HG03558 (cell line): ENCODE results near the gene WWP2.

ENCODE experiments used
- ATAC-seq: cut with Tn5 transposase; IDR thresholded peaks from one replicate; pipeline ENCODE4 v1.9.1; 2021; ENCODE audit warnings: moderate number of reproducible peaks; ENCODE audit not compliant: unreplicated experiment; ENCODE audit errors: extremely low read depth

The WWP2 gene

DNA sequence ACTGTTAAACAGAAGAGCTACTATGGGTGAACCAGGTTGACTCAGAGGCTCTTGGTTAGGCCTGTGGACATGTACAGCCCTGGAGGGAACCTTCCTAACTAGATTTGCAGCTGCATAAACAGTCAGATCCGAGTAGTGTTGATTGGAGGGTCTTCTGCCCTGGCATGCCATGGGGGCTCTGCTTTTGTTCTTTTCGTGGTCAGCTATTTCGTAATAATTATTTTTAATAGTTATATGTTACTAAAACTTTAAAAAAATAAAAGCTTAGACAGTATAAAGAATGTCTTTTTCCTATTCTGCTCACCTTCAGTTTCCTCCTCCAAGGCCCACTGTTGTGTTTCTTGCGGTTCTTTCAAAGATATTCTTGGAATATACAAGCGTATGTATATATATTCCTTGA, 121.6 kb downstream of the WWP2 start:
- no peak for ATAC-seq

DNA sequence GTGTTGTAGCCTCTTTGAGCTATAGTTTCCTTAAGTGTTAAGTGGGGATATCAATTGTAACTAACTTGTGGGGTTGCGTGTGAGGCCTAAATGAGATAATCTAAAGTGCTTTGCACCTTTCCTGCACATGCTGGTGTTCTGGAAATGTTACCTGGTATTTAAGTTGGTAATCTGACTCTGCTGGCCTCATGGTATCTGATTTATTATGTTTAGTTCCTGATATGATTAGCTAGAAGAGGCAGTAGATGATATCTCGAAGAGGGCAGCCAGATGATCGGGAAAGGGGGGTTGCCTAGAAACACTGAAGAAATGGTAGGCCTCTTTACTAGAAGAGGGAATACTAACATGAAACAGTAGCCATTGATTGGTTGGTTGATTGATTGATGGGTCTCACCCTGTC, 123.6 kb downstream of the WWP2 start:
- no peak for ATAC-seq

DNA sequence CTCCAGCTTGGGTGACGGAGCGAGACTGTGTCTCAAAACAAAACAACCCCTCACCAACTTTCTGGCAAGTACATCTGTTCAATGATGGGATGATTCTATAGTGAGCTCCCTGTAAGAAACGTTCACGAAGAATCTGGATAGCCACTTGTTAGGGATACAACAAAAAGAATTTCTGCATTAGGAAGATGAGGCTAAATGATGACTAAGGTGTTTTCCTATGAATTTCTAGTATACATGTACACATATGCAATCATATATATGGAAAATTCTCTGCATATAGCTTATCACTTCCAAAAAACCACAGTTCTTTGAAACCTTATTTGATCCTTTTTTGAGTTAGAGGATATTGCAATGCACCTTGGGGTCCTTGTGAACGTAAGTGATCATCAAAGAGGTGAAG, 124.6 kb downstream of the WWP2 start:
- no peak for ATAC-seq

DNA sequence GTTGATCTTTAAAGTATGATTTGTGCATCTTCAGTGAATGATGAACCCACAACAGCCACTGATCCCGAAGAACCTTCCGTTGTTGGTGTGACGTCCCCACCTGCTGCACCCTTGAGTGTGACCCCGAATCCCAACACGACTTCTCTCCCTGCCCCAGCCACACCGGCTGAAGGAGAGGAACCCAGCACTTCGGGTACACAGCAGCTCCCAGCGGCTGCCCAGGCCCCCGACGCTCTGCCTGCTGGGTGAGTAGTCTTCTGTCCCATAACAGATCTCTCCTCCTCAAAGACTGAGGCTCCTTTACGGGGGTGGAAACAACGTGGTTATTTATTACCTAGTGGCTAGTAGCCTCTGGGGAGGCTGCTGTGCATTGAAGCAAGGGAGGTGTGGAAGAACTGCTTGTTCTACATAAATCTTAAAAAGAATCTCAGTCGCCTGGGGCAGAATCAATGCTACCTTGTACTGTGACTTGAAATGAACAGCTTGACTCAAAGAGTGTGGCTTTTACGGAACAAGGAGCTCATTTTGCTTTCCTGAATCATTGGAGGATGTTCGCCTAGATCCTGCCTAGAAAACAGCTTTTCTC, 126.0 kb downstream of the WWP2 start:
- no peak for ATAC-seq

DNA sequence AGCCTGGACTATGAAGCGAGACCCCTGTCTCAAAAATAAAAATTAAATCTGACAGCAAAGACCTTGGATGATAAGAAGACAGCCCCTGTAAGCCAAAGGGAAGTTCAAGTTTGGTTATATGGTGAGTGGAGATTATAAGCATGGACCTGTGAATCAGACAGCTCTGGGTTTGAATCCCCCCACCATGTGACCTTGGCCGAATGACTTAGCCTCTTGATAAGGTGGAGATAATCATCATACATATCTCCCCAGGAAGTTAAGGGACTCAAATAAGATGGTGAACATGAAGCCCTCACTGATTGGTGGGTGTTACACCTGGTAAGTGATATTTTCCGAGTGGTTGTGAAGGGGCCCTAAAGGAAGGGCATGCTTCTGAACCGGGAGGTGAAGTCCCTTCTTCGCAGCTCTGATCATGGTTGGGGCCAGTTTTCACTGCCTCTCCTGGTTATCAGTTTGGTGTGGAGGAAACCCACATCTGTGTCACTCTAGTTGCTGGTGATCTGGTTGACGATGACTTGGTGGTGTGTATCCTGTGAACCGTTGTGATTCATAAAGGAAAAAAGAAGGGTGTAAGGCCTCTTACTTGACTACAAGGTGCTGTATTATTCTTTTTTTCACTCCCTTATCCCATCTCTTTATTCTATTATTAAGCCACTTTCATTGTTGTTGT, 127.3 kb downstream of the WWP2 start:
- ATAC-seq, result no peak

DNA sequence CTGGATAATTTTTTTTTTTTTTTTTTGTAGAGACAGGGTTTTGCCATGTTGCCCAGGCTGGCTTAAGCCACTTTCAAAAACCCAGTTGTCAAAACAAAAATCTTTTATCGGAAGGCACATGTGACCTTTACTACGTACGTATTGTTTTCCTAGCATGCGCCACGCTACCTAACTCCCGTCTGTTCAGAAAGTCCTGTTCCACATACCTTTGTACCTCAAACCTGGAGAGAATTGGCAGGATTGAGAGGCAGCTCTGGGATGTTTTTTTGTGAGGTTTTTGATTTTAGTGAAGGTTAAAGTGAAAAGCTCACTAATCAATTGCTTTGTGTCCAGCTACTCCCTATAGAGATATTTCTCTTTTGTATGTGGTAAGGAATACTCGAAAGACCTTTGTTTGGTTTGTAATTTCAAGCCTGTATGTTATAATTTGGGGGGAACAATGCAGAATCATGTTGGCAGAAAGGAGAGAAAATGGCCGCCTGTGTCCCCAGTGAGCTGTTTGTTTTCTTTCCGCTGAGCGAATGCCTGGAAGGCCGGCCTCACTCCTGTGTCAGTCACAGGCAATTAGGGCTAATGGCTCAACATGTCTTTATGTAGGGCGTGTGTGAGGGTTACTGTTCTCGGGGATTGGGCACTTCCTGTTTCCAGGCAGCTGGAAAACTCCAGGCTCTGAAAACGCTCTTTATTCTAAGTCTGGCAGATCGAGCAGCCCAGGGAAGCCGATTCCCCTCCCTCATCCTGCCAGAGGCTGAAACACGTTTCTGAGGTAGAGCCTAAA, 128.2 kb downstream of the WWP2 start:
- ATAC-seq, result no peak

DNA sequence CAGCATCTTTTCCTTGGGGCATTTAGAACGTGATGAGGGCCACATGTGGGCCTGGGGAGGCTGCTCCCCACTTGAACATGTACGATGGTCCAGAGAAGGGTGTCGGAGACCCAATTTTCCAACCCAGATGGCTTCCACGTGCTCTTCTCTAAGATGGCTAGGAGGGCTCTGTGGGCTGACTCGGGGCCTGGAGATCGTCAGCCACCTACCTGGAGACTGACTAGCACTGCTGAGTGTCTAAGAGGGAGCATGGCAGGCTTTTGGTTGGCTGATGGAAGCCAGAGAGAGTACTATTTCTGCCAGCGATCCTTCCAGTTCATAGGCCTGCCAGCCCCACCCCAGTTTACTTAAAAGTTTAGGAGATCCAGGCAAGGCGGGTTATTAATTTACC, 128.8 kb downstream of the WWP2 start:
- no peak for ATAC-seq

DNA sequence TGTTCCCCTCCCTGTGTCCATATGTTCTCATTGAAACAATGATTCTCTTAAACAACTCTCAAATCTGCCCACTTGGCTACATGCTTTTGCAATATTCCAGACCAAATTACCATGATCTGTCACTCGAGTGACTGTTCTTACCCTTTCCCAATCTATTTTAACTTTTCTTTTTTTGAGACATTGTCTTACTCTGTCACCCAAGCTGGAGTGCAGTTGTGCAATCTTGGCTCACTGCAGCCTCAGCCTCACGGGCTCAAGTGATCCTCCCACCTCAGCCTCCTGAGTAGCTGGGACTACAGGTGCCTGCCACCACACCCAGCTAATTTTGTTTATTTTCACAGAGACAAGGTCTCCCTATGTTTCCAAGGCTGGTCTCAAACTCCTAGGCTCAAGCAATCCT, 130.2 kb downstream of the WWP2 start:
- ATAC-seq, result no peak

DNA sequence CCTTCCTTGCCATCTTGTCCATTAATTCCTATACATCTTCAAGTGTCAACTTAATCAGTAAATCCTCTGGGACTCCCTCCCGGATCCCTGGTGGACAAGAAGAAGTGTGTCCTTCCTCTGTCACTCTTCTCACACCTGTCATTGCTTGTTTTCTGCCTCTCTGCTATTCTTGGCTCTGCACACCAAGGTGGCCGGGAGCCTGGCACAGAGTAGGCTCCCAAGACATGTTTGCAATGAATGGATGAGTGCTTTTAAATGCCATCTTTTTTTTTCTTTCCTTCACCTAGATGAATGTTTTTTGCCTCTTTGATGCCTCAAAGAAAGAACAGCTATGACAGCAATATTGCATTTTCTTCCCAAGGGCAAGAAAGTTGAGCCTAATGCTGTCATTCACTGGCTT, 131.0 kb downstream of the WWP2 start:
- no peak for ATAC-seq

DNA sequence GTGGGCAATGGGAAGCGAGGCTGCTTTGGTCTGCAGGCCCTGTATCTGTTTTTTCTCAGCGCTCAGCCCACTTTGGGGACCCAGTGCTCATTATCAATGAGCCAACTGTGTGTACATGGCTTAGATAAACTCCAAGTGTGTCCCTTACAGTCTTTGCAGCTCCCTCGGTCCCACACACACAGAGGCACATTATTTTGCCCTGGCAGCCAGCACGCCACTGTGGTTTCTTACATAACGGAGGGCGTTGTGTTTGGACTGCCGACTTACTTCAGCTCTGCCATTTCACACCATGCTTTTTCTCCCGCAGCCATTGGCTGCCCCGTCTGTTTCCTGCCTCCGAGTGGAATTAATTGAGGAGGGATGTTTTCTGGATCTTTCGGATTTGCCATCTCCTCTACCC, 132.5 kb downstream of the WWP2 start:
- no peak for ATAC-seq

DNA sequence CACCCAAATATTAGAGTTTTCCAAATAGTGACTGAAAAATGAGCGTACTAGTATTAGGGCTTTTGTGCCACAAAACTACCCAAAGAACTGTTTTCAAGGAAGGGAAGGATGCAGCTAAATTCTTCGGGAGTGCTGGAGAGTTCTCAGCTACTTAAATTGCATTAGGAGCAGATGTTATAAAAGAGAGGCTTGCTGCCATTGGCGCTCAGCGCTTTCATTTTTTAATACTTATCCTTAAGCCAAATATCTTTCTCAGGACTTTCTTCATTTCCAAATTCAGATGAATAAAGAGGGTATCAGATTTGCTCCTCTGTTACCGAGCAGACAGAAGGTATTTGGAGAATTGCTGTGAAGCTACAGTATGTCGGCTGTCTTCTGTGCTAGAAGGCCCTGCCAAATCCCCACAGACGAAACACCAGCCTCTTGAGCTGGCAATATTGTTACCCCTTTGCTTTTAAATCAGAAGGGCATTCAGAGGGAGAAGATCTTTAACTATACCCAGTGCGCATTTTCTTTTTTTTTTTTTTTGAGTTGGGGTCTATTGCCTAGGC, 141.8 kb downstream of the WWP2 start:
- ATAC-seq, result no peak

DNA sequence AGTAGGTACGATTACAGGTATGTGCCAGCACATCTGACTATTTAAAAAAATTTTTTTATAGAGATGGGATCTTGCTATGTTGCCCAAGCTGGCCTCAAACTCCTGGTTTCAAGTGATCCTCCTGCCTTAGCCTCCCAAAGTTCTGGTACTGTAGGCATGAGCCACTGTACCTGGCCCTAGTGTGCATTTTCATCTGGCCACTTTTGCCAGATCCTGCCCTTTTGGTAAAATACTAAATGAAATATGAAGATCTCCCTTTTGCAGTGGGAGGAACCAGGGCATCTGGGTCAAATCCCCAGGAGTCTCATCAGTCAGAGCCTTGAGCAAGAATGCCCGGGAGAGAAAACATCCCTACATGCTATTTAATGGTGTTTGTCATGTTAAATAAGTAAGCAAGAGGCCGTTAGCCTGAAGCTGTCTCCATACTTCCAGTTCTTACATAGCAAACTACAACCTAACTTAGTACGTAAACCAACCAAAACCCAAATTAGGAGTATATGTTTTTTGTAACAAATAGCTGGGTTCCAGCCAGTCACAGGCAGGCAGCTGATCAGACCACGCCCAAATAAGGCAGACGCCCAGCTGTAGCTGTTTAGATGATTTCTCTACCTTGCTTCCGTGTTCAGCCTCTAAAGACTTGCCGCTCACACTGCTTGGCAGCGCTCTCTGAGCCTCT, 142.5 kb downstream of the WWP2 start:
- no peak for ATAC-seq

DNA sequence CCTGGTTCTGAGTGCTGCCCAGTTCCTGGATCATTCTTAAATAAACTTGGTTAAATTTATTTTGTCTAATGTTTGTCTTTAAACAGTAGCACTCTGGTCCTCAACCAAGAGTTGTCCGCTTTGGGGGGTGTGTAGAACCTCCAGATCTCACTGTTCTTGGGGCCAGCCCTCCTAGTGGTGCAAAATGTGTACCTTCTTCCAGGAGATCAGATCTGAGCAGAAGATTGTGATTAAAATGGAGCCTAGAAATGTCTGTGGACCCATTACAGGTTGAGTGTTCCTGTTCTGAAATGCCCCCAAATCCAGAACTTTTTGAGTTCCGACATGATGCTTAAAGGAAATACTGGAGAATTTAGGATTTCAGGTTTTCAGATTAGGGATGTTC, 143.0 kb downstream of the WWP2 start:
- ATAC-seq, result no peak

DNA sequence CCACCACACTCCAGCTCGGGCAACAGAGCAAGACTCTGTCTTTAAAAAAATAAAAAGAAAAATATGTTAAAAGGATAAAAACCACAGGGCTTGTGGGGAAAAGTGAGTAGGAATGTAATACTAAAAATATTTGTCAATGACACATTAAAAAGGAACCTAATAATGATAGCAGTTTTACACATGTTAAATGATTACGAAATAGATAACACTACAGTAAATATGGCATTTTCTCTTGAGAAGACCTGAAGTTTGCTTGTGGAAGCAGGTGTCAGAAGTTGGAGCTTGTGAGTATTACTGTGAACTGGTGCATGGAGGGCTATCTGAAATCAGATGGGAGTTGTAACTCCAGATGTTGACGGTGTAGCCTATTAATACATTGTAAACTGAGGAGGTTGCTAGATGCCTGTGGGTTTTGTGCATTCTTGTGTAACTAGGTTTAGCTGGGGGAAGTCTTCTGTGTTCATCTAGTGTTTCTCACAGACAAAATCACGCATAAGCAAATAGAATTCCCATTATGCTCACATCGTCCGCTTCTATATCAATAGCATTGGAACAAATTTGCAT, 144.8 kb downstream of the WWP2 start:
- no peak for ATAC-seq

DNA sequence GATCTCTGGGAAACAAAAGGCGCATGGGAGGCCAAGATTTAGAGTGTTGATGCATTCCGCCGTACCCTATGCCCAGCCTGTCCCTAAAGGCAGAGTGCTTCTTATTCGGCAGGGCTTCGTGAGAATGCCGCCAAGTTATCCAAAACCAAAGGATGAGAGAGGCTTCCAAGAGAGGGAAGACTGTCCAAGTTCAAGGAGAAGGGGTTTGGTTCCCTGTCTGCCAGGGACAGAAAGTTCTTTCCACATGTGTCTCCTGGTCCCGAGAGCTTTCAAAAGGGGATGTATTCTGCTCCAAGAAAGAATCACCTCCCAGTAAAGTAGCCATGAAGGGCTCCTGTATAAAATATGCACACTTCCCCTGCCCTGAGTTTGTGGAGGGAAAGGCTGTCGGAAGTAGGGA, 146.9 kb downstream of the WWP2 start:
- ATAC-seq, result no peak

DNA sequence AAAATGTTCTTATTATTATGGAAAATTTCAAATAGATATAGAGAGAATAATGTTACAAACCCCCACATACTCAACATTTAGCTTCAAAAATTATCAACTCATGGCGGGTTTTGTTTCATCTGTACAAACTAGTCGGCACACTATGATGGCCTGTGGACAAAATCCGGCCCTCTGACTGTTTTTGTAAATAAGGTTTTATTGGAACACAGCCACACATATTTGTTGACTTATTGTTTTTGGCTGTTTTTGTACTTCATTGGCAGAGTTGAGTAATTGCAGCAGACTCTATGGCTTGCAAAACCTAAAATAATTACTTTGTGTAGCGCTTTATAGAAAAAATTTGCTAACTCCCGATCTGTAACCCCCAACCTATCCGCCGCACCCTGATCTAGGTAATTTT, 147.6 kb downstream of the WWP2 start:
- ATAC-seq, result no peak

DNA sequence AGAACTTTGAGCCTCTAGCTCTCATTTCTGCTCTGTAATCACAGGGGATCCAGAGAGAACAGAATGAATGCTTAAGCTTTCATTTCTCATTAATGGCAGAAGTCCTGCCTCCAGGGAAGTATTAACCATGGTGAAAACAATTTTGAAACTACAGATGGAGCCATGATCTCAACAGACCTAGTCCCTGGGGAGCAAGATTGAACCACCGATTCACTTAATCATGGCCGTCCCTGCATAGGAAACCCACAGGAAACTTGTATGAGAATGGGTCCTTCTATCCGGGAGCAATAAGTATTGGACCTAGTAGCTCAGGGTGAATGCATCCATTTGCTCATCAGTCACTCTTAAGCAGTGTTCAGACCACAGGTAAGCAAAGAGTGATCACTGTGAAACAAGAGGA, 148.8 kb downstream of the WWP2 start:
- ATAC-seq, result no peak

DNA sequence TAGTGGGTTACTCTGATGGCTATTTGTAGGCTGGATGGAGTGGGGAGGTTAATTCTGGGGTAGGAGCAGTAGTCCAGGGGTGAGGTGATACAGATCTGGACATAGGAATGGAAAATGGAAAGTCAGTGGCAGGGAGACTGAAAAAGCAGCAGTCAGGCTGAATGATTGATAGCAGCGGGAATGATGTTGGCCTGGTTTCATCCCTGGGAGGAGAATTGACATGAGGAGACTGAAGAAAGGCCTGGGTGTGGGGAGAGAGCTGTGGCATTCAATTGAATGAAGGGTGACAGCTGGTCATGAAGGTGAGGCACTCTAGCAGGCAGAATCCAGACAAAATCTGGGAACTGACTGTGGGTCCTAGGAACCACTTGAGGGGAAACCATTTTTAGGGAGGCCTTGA, 154.3 kb downstream of the WWP2 start:
- ATAC-seq, result no peak

DNA sequence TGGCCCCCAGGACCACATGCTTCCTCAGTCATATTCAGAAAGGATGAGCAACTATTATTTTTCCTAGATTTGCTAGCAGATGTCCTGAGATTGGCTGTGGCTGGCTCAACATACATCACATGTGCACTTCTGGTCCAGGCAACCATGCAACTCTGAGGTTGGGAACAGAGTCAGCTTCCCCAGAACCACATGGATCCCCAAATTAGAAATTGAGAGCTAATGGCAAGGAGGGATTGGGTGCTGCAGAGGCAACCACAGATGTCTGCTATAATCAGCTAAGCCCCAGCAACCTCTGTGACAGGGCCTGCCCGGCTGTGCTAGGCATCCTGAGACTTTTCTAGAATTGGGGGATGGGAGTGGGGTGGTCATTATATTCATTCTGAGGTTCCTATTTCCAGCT, 155.2 kb downstream of the WWP2 start:
- ATAC-seq, result no peak

DNA sequence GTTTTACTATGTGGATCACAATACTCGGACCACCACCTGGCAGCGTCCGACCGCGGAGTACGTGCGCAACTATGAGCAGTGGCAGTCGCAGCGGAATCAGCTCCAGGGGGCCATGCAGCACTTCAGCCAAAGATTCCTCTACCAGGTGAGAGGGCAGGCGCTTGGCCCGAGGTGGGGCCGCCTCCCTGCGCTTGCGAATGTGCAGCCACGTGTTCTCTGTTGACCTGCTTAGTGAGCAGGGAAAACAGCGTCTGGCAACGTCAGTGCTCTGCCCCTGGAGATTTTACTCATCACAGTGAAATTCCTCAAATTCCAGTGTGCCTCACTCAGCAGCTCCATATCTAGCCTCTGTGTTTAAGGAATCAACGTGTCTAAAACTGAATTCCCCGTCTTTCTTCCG, 155.6 kb downstream of the WWP2 start:
- no peak for ATAC-seq

DNA sequence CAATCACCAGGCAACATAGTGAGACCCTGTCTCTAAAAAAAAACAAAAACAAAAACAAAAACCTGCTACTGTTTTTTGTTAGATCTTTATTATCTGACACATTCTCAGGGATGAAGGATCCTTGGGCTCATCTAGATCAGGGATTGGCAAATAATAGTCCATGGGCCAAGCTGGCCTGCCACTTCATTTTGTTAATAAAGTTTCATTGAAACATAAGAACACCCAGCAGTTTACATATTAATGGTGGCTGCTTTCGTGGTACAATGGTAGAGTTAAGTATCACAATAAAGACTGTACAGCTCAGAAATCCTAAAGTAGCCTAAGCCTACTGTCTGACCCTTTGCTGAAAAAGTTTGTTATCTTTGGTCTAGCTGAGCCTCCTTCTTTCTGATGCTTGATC, 156.1 kb downstream of the WWP2 start:
- no peak for ATAC-seq
